Coronary artery (tissue), 2 donors: ENCODE results near the gene CTAG1A.
"Not testable (repeated sequence)": the region's sequence is repeated elsewhere in the genome, so short reads cannot be mapped to it uniquely, and the experiment has no call there.

Experiments used
- DNase-seq: peaks from one replicate; pipeline ENCODE4 v3.0.0-alpha.2; 2017; ENCODE audit warnings: low spot score
- H3K27ac ChIP-seq, 2 donors: fragments of 200-600 bp; sonication (generic); one replicate each; pipeline ENCODE4 v1.5.1; 2016 to 2019
- H3K4me3 ChIP-seq: fragments of 200-600 bp; sonication (generic); 2 replicates; pipeline ENCODE4 v1.5.1; 2016; ENCODE audit warnings: mild to moderate bottlenecking, moderate library complexity
- TF ChIP-seq, protein P1 (sequence below): fragments of 200-600 bp; sonication (generic); IDR thresholded peaks from one replicate; pipeline ENCODE4 v1.5.1; 2019; ENCODE audit warnings: antibody characterized with exemption

Gene CTAG1A

DNA sequence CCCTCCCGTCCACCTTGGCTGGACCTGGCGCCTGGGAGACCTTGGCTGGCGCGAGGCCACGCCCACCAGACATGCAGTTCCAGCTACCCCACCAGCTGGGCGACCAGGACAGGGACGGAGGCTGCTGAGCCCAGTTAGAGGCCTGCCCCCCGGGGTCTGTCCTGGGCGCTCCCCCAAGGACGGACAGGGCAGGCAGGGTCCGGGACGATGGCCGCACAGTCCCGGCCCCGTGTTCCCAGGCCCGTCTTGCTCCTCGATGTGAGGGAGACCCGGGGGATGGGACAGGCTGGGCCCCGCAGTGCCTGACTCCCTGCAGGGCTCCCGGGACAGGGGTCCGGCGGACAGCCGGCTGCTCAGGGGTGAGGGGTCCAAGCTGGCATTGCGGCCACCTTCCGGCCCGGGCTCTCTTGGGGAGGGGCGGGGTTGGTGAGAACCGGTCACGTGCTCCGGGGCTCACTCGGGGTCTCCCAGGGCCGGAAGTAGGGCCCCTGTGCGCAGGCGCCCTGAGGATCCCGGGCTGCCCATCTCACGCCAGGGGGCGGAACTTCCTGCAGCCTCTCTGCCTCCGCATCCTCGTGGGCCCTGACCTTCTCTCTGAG, at the start of gene CTAG1A:
Gene CTAG1A, plus strand, starts transcription at position 549 of the 599 bp plus-strand sequence. CDS start 74 bp downstream, outside the sequence.
- H3K27ac ChIP-seq, DNase-seq: not testable (repeated sequence)

DNA sequence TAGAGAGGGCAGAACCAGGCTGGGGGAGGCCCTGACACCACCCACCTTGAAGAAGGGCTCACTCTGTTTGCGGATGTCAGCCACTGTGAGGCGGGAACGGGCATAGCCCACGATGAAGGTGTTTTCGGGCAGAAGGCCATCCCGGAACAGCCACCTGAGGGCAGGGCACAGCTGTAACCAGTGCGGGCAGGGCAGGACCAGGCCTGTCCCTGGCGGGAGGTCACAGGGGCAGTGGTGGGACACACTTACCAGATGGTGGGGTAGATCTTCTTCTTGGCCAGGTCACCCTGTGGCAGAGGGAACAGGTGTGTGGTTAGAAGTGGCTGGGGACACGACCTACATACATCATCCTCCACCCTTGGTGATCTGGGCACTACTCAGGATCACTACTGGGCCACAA, 49.0 kb upstream of the CTAG1A start:
- TF ChIP-seq, protein P1, sequence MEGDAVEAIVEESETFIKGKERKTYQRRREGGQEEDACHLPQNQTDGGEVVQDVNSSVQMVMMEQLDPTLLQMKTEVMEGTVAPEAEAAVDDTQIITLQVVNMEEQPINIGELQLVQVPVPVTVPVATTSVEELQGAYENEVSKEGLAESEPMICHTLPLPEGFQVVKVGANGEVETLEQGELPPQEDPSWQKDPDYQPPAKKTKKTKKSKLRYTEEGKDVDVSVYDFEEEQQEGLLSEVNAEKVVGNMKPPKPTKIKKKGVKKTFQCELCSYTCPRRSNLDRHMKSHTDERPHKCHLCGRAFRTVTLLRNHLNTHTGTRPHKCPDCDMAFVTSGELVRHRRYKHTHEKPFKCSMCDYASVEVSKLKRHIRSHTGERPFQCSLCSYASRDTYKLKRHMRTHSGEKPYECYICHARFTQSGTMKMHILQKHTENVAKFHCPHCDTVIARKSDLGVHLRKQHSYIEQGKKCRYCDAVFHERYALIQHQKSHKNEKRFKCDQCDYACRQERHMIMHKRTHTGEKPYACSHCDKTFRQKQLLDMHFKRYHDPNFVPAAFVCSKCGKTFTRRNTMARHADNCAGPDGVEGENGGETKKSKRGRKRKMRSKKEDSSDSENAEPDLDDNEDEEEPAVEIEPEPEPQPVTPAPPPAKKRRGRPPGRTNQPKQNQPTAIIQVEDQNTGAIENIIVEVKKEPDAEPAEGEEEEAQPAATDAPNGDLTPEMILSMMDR = no peak
- Histone ChIP-seq H3K27ac (no peak overlapping the region), H3K4me3 (no peak overlapping the region)
- DNase-seq = no peak

More for the DNA sequence above, at the start of gene CTAG1A:
- not testable (repeated sequence) for H3K4me3 ChIP-seq

DNA sequence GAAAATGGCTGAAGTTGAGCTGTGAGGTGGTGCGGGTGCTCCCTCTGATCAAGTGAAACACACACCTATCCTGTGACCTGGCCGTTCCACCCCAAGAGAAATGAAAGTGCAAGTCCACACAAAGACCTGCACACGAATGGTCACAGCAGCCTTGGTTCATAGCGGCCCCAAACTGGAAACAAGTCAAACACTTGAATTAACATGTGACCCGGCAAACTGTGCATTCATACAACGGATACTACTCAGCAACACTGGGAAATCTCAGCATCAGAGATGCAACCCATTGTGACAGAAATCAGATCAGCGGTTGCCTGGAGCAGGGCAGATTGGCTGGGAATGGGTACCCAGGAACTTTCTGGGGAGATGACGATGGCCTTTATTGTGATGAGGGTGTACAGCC, 45.9 kb upstream of the CTAG1A start:
- DNase-seq = no peak
- no peak overlapping the region for H3K27ac ChIP-seq
- H3K4me3 ChIP-seq = no peak overlapping the region
- TF ChIP-seq, protein P1 = no peak

DNA sequence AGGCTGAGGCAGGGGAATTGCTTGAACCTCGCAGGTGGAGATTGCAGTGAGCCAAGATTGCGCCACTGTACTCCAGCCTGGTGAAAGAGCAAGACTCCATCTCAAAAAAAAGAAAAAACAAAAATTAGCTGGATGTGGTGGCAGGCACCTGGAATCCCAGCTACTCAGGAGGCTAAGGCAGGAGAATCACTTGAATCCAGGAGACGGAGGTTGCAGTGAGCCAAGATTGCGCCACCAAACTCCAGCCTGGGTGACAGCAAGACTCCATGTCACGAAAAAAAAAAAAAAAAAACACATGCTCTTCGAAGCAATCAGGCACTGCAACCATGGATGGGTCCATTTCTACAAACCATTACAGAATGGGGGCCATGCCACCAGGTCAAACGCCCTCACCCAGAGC, 44.6 kb upstream of the CTAG1A start:
- H3K27ac ChIP-seq = peak overlapping the region; percentile 86 to 91
- not testable (repeated sequence) for DNase-seq, H3K4me3 ChIP-seq

DNA sequence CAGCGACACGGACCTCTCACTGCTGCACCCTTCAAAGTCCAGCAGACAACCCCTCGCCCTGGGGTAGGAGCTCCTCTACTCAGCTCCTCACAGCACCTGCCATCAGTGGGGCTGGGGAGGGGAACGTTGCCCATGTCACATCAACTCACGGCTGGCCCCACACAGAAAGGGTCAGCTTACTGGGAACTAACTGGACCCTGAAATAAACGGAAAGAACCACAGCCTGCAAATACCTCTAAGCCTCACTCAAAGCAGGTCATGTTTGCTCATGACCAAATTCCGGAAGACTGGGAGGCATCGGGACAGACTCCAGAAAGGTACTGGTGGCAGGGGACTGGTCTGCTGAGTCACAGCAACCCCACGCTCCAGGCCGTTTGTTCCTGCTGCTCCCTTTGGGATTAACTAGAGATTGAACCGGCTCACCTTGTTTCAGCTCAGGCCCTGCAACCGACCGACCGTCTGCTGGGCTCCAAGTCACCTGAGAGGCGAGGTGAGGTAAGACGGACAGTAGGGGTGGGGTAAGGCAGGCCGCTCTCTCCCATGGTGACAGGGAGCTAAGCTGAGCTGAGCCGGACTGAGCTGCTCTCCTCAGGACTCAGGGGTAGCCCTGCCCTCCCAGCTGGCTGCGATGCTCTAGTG, 43.9 kb upstream of the CTAG1A start:
- peak overlapping the region; percentile 86 to 91 for H3K27ac ChIP-seq
- TF ChIP-seq, protein P1 = no peak
- DNase-seq = no peak
- no peak overlapping the region for H3K4me3 ChIP-seq

DNA sequence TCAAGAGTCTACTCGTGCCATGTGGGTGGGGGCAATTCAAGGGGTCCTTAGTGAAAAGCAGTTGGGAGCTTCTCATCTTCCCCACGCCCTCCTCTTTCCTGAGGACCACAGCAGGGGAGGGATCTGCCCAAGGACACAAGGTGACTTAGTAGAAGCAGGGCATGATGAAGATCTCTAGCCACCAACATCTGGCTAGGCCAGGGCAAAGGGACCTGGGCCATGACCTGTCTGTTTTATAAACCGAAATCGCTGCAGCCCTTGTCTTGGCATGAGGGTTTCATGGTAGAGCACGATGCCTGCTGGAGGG, 43.4 kb upstream of the CTAG1A start:
- DNase-seq = no peak
- peak overlapping the region; percentile 33 for H3K4me3 ChIP-seq
- TF ChIP-seq, protein P1 = no peak
- H3K27ac ChIP-seq = peak overlapping the region; percentile 86 to 91

DNA sequence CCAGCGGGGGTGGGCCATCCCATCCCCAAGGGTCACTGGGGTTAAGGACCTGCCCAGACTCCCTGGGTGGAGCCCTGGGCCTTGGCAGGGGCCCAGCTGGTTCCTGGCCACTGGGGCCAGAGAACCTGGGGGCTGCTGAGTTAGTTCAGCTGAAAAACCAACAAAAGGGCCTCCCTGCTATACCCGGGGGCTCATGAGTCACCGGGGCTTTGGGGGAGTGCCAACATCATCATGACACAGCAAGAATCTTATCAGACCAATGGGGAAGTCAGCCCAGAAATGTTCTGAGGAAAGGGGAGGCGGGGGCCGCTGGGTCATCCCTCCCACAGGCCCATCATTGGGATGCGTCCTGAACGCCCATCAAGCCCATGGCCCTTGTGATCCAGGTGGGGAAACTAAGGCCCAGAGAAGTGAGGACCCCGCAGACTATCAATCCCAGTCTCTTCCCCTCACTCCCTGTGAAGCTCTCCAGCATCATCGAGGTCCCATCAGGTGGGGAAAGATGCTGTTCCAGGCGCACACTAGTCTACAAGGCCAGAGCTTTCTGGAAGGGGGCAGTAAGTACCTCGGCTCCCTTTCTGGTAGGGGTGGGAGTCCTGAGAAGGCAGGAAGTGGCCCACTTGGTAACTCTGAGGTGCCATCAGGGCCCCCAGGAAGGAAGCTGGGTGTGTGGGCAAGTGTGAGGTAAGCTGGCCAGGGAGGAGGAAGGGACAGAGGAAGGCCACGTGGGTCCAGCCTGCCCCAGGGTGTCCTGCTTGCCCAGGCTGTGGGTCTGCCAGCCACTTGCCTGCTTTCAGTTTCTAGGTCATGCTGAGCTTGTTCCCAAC, 42.8 kb upstream of the CTAG1A start:
- peak; percentile 93 for DNase-seq
- Histone ChIP-seq H3K4me3 (peak overlapping the region; percentile 33), H3K27ac (peak overlapping the region; percentile 86 to 91)
- TF ChIP-seq, protein P1 = no peak
